ENCODE measurements around the gene CHCHD1.
"Not testable (repeated sequence)": the region's sequence is repeated elsewhere in the genome, so short reads cannot be mapped to it uniquely, and the experiment has no call there.

CHCHD1 gene

GRCh38 chr10:73779539-73780197 lies 2.2 kb upstream of the CHCHD1 start:
- CTCF ChIA-PET = interaction anchor here (0.9 to 2.2 kb wide), 2 partner anchors 12 to 31 kb away, joined by 4 to 6 read pairs; no protein-coding TSS in a partner anchor
- Mint-ChIP-seq H3K27ac (no peak overlapping the region), H3K9me3 (no peaks in the 10 kb centered on the region), H3K4me1 (peaks cover 65% of the 10 kb centered on the region), H3K36me3 (peaks cover 33% of the 10 kb centered on the region), H3K4me3 (peak overlapping the region; percentile 23), H3K27me3 (no peaks in the 10 kb centered on the region)
- no peak for DNase-seq

- CTCF ChIA-PET = interaction anchor here (1.0 to 2.2 kb wide), 2 partner anchors 7 to 12 kb away, joined by 4 to 6 read pairs; no protein-coding TSS in a partner anchor
Observed at GRCh38 chr10:73780301-73780700, 1.5 kb upstream of the CHCHD1 start.

GRCh38 chr10:73780966-73781365 lies 882 bp upstream of the CHCHD1 start:
- peaks cover 62% of the 10 kb centered on the region for H3K4me1 Mint-ChIP-seq
- H3K27me3 Mint-ChIP-seq = no peaks in the 10 kb centered on the region
- DNase-seq = no peak
- no peaks in the 10 kb centered on the region for H3K9me3 Mint-ChIP-seq
- peak overlapping the region; percentile 95 for H3K27ac Mint-ChIP-seq
- CTCF ChIA-PET = interaction anchor here (1.0 to 2.2 kb wide), 2 partner anchors 8 to 13 kb away, joined by 4 to 6 read pairs; no protein-coding TSS in a partner anchor
- peaks cover 24% of the 10 kb centered on the region for H3K36me3 Mint-ChIP-seq
- H3K4me3 Mint-ChIP-seq = peak overlapping the region; percentile 99

More at GRCh38 chr10:73780301-73780700, 1.5 kb upstream of the CHCHD1 start:
- H3K27me3 Mint-ChIP-seq = no peaks in the 10 kb centered on the region
- H3K27ac Mint-ChIP-seq = peak overlapping the region; percentile 83
- peaks cover 66% of the 10 kb centered on the region for H3K4me1 Mint-ChIP-seq
- H3K4me3 Mint-ChIP-seq = peak overlapping the region; percentile 99
- no peak for DNase-seq
- peaks cover 28% of the 10 kb centered on the region for H3K36me3 Mint-ChIP-seq
- no peaks in the 10 kb centered on the region for H3K9me3 Mint-ChIP-seq

- Mint-ChIP-seq H3K36me3 (peaks cover 27% of the 10 kb centered on the region), H3K4me1 (peaks cover 67% of the 10 kb centered on the region)
Observed at GRCh38 chr10:73781548-73781878, 335 bp upstream of the CHCHD1 start.

GRCh38 chr10:73782749-73783085 lies 869 bp downstream of the CHCHD1 start:
- Mint-ChIP-seq H3K36me3 (peaks cover 24% of the 10 kb centered on the region), H3K4me1 (peaks cover 67% of the 10 kb centered on the region), H3K27ac (peak overlapping the region; percentile 95), H3K27me3 (no peaks in the 10 kb centered on the region), H3K9me3 (no peaks in the 10 kb centered on the region), H3K4me3 (peak overlapping the region; percentile 99)
- DNase-seq = no peak
- CTCF ChIA-PET = interaction anchor here (0.7 to 1.3 kb wide), 3 partner anchors 11 to 97 kb away, joined by 3 to 5 read pairs (median 4); a partner anchor contains a TSS

More at GRCh38 chr10:73781548-73781878, 335 bp upstream of the CHCHD1 start:
- H3K27me3 Mint-ChIP-seq = no peaks in the 10 kb centered on the region
- peak overlapping the region; percentile 99 for H3K4me3 Mint-ChIP-seq
- CTCF ChIA-PET = interaction anchor here (1.0 to 2.2 kb wide), 3 partner anchors 9 to 13 kb away, joined by 4 to 6 read pairs (median 5); a partner anchor contains a TSS
- no peak for DNase-seq
- no peaks in the 10 kb centered on the region for H3K9me3 Mint-ChIP-seq
- peak overlapping the region; percentile 95 for H3K27ac Mint-ChIP-seq

GRCh38 chr10:73785211-73785720 lies 3.4 kb downstream of the CHCHD1 start, which contains the start of gene ZSWIM8:
Gene ZSWIM8 (plus strand): TSS chr10:73785606. CDS start chr10:73785879, 273 bp downstream.
- Mint-ChIP-seq H3K9me3 (no peaks in the 10 kb centered on the region), H3K27me3 (no peaks in the 10 kb centered on the region), H3K27ac (peak within 1 kb of the TSS; percentile 99), H3K36me3 (peaks cover 19% of the 10 kb centered on the region), H3K4me1 (peaks cover 64% of the 10 kb centered on the region), H3K4me3 (peak within 1 kb of the TSS; percentile 94)
- CTCF ChIA-PET = interaction anchor here (1.1 to 1.4 kb wide), 2 partner anchors 14 to 26 kb away, joined by 3 to 7 read pairs; a partner anchor contains a TSS
- peak; percentile 89 for DNase-seq

- Mint-ChIP-seq H3K27ac (peak overlapping the region; percentile 99), H3K4me1 (peaks cover 59% of the 10 kb centered on the region), H3K27me3 (no peaks in the 10 kb centered on the region), H3K36me3 (peaks cover 22% of the 10 kb centered on the region), H3K9me3 (no peaks in the 10 kb centered on the region), H3K4me3 (peak overlapping the region; percentile 94)
- CTCF ChIA-PET = interaction anchor here (0.8 to 1.4 kb wide), 5 partner anchors 12 to 94 kb away, joined by 3 to 7 read pairs (median 3); a partner anchor contains a TSS
- DNase-seq = peak; percentile 70
Observed at GRCh38 chr10:73785721-73786511, 4.1 kb downstream of the CHCHD1 start.

GRCh38 chr10:73786512-73786885 lies 4.7 kb downstream of the CHCHD1 start:
- Mint-ChIP-seq H3K27me3 (no peaks in the 10 kb centered on the region), H3K4me1 (peaks cover 54% of the 10 kb centered on the region)
- CTCF ChIA-PET = interaction anchor here (0.8 to 1.4 kb wide), 6 partner anchors 13 to 93 kb away, joined by 3 to 7 read pairs (median 3); a partner anchor contains a TSS

GRCh38 chr10:73787031-73787800 lies 5.4 kb downstream of the CHCHD1 start:
- not testable (repeated sequence) for H3K27ac Mint-ChIP-seq

More at GRCh38 chr10:73786512-73786885, 4.7 kb downstream of the CHCHD1 start:
- no peak for DNase-seq
- Mint-ChIP-seq H3K4me3 (peak overlapping the region; percentile 94), H3K9me3 (no peaks in the 10 kb centered on the region), H3K36me3 (peaks cover 27% of the 10 kb centered on the region), H3K27ac (peak overlapping the region; percentile 93)

GRCh38 chr10:73788864-73789658 lies 7.2 kb downstream of the CHCHD1 start:
- DNase-seq = no peak
- no peaks in the 10 kb centered on the region for H3K9me3 Mint-ChIP-seq
- no peaks in the 10 kb centered on the region for H3K27me3 Mint-ChIP-seq
- no peak overlapping the region for H3K27ac Mint-ChIP-seq
- peaks cover 35% of the 10 kb centered on the region for H3K4me1 Mint-ChIP-seq
- H3K4me3 Mint-ChIP-seq = no peak overlapping the region
- peaks cover 39% of the 10 kb centered on the region for H3K36me3 Mint-ChIP-seq
- CTCF ChIA-PET = interaction anchor here (1.0 kb wide), 1 partner anchor 91 kb away, joined by 3 read pairs; no protein-coding TSS in a partner anchor

More at GRCh38 chr10:73787031-73787800, 5.4 kb downstream of the CHCHD1 start:
- Mint-ChIP-seq H3K4me1 (peaks cover 51% of the 10 kb centered on the region), H3K36me3 (peaks cover 26% of the 10 kb centered on the region), H3K4me3 (peak overlapping the region; percentile 56)
- CTCF ChIA-PET = interaction anchor here (1.0 to 1.1 kb wide), 2 partner anchors 18 to 92 kb away, joined by 3 to 7 read pairs; no protein-coding TSS in a partner anchor
- not testable (repeated sequence) for H3K9me3 Mint-ChIP-seq, H3K27me3 Mint-ChIP-seq, DNase-seq

- peaks cover 41% of the 10 kb centered on the region for H3K36me3 Mint-ChIP-seq
- H3K27ac Mint-ChIP-seq = no peak overlapping the region
- peaks cover 29% of the 10 kb centered on the region for H3K4me1 Mint-ChIP-seq
- CTCF ChIA-PET = interaction anchor here (1.0 kb wide), 1 partner anchor 90 kb away, joined by 3 read pairs; no protein-coding TSS in a partner anchor
- no peaks in the 10 kb centered on the region for H3K9me3 Mint-ChIP-seq
- H3K27me3 Mint-ChIP-seq = no peaks in the 10 kb centered on the region
- no peak for DNase-seq
- H3K4me3 Mint-ChIP-seq = no peak overlapping the region
Observed at GRCh38 chr10:73789659-73790055, 7.8 kb downstream of the CHCHD1 start.

GRCh38 chr10:73790886-73791625 lies 9.2 kb downstream of the CHCHD1 start:
- Mint-ChIP-seq H3K36me3 (peaks cover 48% of the 10 kb centered on the region), H3K4me1 (peaks cover 20% of the 10 kb centered on the region), H3K27me3 (no peaks in the 10 kb centered on the region), H3K4me3 (no peak overlapping the region), H3K27ac (no peak overlapping the region), H3K9me3 (no peaks in the 10 kb centered on the region)
- no peak for DNase-seq
- CTCF ChIA-PET = no interaction called here

Data from activated naive CD4-positive, alpha-beta T cell treated with anti-CD3 and anti-CD28 coated beads, Interleukin-2, amount 10 ng/mL, durations not matched to agents 7 days and 5 days (primary cell).